GM12878 (cell line): ENCODE data around the gene MRPS9. TPM values are rescaled to one million over a fixed set of nuclear protein-coding genes. Genes with fewer than 3 reads are reported as not detected.

Experiments
- ATAC-seq: fragments of 200-7000 bp; cut with Tn5 transposase; 3 replicates; pipeline ENCODE4 v1.9.1; 2020; ENCODE audit warnings: mild to moderate bottlenecking, moderate library complexity
- BruUV-seq: library from RNA; stranded (reverse); fragments of 400-500 nt; replicated peaks from 2 replicates; lab custom pipeline; 2021; lab: Mats Ljungman, UMichigan
- CTCF ChIA-PET: fragments of 300-600 bp; sonication (Branson Sonifier 250); formaldehyde crosslinking; extraction: SDS; loops from one replicate; lab custom pipeline; 2021; ENCODE audit warnings: inconsistent platforms; lab: Yijun Ruan, JAX
- POLR2A ChIA-PET: fragments of 350-600 bp; formaldehyde crosslinking; extraction: SDS; loops from one replicate; lab custom pipeline; 2021; ENCODE audit warnings: inconsistent platforms; lab: Charles Lee
- RAD21 ChIA-PET: fragments of 300-600 bp; sonication (Branson Sonifier 250); formaldehyde crosslinking; loops from one replicate; lab custom pipeline; 2023; ENCODE audit warnings: antibody characterized with exemption; ENCODE audit not compliant: unreplicated experiment; lab: Charles Lee
- SMC1A ChIA-PET: fragments of 300-600 bp; sonication (Branson Sonifier 250); formaldehyde crosslinking; loops from one replicate; lab custom pipeline; 2023; ENCODE audit not compliant: unreplicated experiment, uncharacterized antibody; lab: Charles Lee
- DNase-seq: peaks from one replicate; pipeline ENCODE4 v3.0.0-alpha.2; 2011; ENCODE audit warnings: low read depth, low spot score
- FAIRE-seq: peaks from 3 replicates; lab custom pipeline; 2011; peaks lifted over from hg19 to GRCh38; lab: Jason Lieb, UNC
- H2AFZ ChIP-seq: 2 replicates; pipeline ENCODE4 v1.6.0; 2011; ENCODE audit warnings: low read depth, low read length, control low read depth; ENCODE audit not compliant: control insufficient read depth
- H3K27ac ChIP-seq: 2 replicates; pipeline ENCODE4 v1.5.1; 2011; ENCODE audit warnings: control low read depth; ENCODE audit not compliant: control insufficient read depth, insufficient read depth
- H3K27me3 ChIP-seq, 2 experiments: replicated peaks in 1 of 2; 2 replicates each; pipeline versions ENCODE4 v1.6.0 to v1.6.1; 2011; ENCODE audit warnings: low read length in 1 of 2; ENCODE audit not compliant: control insufficient read depth in 2 of 2, insufficient read depth in 2 of 2
- H3K36me3 ChIP-seq, 2 experiments: 2 replicates each; pipeline ENCODE4 v1.5.1; 2011; ENCODE audit warnings: low read length in 1 of 2; ENCODE audit not compliant: control insufficient read depth in 2 of 2, insufficient read depth in 2 of 2
- H3K4me1 ChIP-seq: 2 replicates; pipeline ENCODE4 v1.6.1; 2011; ENCODE audit warnings: mild to moderate bottlenecking, low read length, moderate library complexity, mixed read lengths; ENCODE audit not compliant: control insufficient read depth, insufficient read depth
- H3K4me2 ChIP-seq: 2 replicates; pipeline ENCODE4 v1.6.0; 2011; ENCODE audit warnings: control low read depth; ENCODE audit not compliant: control insufficient read depth, insufficient read depth
- H3K4me3 ChIP-seq: fragments of 200-600 bp; sonication (generic); 2 replicates; pipeline ENCODE4 v1.5.1; 2016
- H3K79me2 ChIP-seq: 2 replicates; pipeline ENCODE4 v1.6.0; 2011; ENCODE audit warnings: low read length; ENCODE audit not compliant: control insufficient read depth, insufficient read depth
- H3K9ac ChIP-seq: 2 replicates; pipeline ENCODE4 v1.8.0; 2011; ENCODE audit warnings: low read length, control low read depth, mixed read lengths; ENCODE audit not compliant: control insufficient read depth, insufficient read depth
- H3K9me3 ChIP-seq: replicated peaks from 3 replicates; pipeline ENCODE4 v1.5.1; 2011; ENCODE audit warnings: mild to moderate bottlenecking, low read length; ENCODE audit not compliant: control insufficient read depth, insufficient read depth
- H4K20me1 ChIP-seq: 2 replicates; pipeline ENCODE4 v1.6.0; 2011; ENCODE audit not compliant: control insufficient read depth, insufficient read depth
- CBFB ChIP-seq: IDR thresholded peaks from 2 replicates; pipeline ENCODE4 v1.6.1; 2016; ENCODE audit warnings: antibody characterized with exemption, low read depth
- GATAD2B ChIP-seq: fragments of 450-650 bp; conservative IDR thresholded peaks from 2 replicates; pipeline ENCODE4 v1.6.1; 2017; ENCODE audit warnings: low read depth, mild to moderate bottlenecking, moderate library complexity
- IKZF1 ChIP-seq: fragments of 450-650 bp; conservative IDR thresholded peaks from 2 replicates; pipeline ENCODE4 v1.6.1; 2017; ENCODE audit warnings: antibody characterized with exemption, mild to moderate bottlenecking
- KAT2A ChIP-seq: conservative IDR thresholded peaks from 2 replicates; pipeline ENCODE4 v1.6.1; 2011; ENCODE audit warnings: low read depth, low read length; ENCODE audit not compliant: control insufficient read depth
- KLF5 ChIP-seq: fragments of 450-650 bp; IDR thresholded peaks from 2 replicates; pipeline ENCODE4 v1.6.1; 2014; ENCODE audit warnings: mild to moderate bottlenecking; ENCODE audit not compliant: partially characterized antibody
- MEF2B ChIP-seq: fragments of 450-650 bp; IDR thresholded peaks from 2 replicates; pipeline ENCODE4 v1.6.1; 2018; ENCODE audit warnings: mild to moderate bottlenecking, moderate library complexity; ENCODE audit not compliant: partially characterized antibody, poor library complexity, severe bottlenecking
- NFYB ChIP-seq: IDR thresholded peaks from 2 replicates; pipeline ENCODE4 v1.6.1; 2011; ENCODE audit warnings: low read depth, mild to moderate bottlenecking, low read length, improper control_type of control experiment, moderate library complexity; ENCODE audit not compliant: insufficient read depth
- POLR2AphosphoS2 ChIP-seq: IDR thresholded peaks from 2 replicates; pipeline ENCODE4 v1.6.1; 2011; ENCODE audit warnings: low read depth, mild to moderate bottlenecking, low read length, improper control_type of control experiment, moderate library complexity
- RB1 ChIP-seq: fragments of 450-650 bp; formaldehyde crosslinking; IDR thresholded peaks from 2 replicates; pipeline ENCODE4 v1.6.1; 2017; ENCODE audit warnings: mild to moderate bottlenecking, borderline replicate concordance
- SUZ12 ChIP-seq: fragments of 200-600 bp; sonication (generic); IDR thresholded peaks from one replicate; pipeline ENCODE4 v1.6.1; 2018; ENCODE audit warnings: antibody characterized with exemption, mild to moderate bottlenecking; ENCODE audit not compliant: unreplicated experiment
- TAF1 ChIP-seq: IDR thresholded peaks from 2 replicates; pipeline ENCODE4 v1.6.1; 2011; ENCODE audit warnings: mild to moderate bottlenecking, low read depth, low read length, borderline replicate concordance
- WGBS: methylation state at CpG from one replicate; pipeline ENCODE4 v1.1.6; 2016; ENCODE audit warnings: low lambda C conversion rate; ENCODE audit not compliant: insufficient replicate concordance, insufficient coverage; ENCODE audit errors: missing lambda C conversion rate; 5-methylcytosine and 5-hydroxymethylcytosine counted together
- in situ Hi-C: fragments of 300-500 bp; cut with MboI; formaldehyde crosslinking; loops from 9 replicates; pipeline ENCODE4 v1.14.3; 2018; ENCODE audit warnings: mixed read lengths
- intact Hi-C: fragments of 100-400 bp; cut with micrococcal nuclease; formaldehyde crosslinking; loops from one replicate; pipeline ENCODE4 v1.14.2; 2022; ENCODE audit not compliant: unreplicated experiment
- polyA plus RNA-seq, 11 experiments: library from polyadenylated mRNA; depleted of rRNA in 4 of 11; unstranded in 6 of 11; stranded (reverse) in 5 of 11; fragments of >200 nt; fragmentation: Nextera tagmentation in 4 of 11; fragmentation: Illumina TruSeq in 1 of 11; extraction: Ambion mirVana in 4 of 11; extraction: Trizol in 1 of 11; gene quantifications; 1 replicate in 1 of 11; 2 replicates in 10 of 11; pipeline versions ENCODE4 v1.2.1 to v1.2.3, GENCODE V29; 2011 to 2016; ENCODE audit warnings: inconsistent platforms in 2 of 11, missing spikeins in 2 of 11, low read depth in 1 of 11
- total RNA-seq, 4 experiments: library from RNA; depleted of rRNA in 3 of 4; stranded (reverse); fragments of >200 nt in 3 of 4; fragmentation: Illumina TruSeq in 1 of 4; extraction: Trizol in 1 of 4; gene quantifications; 2 replicates each; pipeline versions ENCODE4 v1.2.1 to v1.2.3, GENCODE V29; 2013 to 2021
- TF ChIP-seq, protein P1 (sequence below): fragments of 450-650 bp; IDR thresholded peaks from 2 replicates; pipeline ENCODE4 v1.6.1; 2018; ENCODE audit warnings: borderline replicate concordance, mild to moderate bottlenecking; ENCODE audit not compliant: partially characterized antibody
- TF ChIP-seq, protein P2 (sequence below): fragments of 450-650 bp; IDR thresholded peaks from 2 replicates; pipeline ENCODE4 v1.6.1; 2018; ENCODE audit warnings: mild to moderate bottlenecking, low read depth, moderate library complexity; ENCODE audit not compliant: partially characterized antibody

Gene MRPS9
- total and polyA plus RNA-seq, 10 of the 15 experiments (the other 5 are each of a cell fraction or from before 2014, with no cell fraction given): 39.1 to 111 (median 63.4) TPM

DNA sequence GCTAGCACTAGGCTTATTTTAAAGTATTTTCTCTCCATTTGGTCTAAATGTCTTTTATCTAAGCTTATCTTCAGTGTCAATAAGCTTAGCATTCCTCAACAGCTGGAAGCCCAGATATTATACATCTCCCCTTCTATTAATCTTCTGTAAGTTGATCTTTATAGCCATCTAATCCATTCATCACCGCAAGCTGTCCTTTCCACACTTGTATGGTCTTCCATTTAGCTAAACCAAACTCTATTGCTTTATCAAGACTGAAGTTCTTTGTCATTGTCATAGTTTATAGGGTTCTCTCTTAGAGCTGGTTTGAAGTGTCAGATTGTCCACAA, 102.3 kb downstream of the MRPS9 start:
- 0% methylated on average over 1 of the region's 1 CpG for WGBS
- Histone ChIP-seq H3K27me3 (peaks cover 0 to 4% of the 10 kb centered on the region in 2 experiments; a peak in 3 of 4 replicates), H3K79me2 (no peaks in the 10 kb centered on the region), H3K9me3 (no peaks in the 10 kb centered on the region), H3K4me3 (no peak overlapping the region), H2AFZ (no peak overlapping the region), H3K4me1 (0 out of 2 replicates have a peak, but pooled peaks cover 3% of the 10 kb centered on the region), H3K4me2 (no peak overlapping the region), H3K27ac (no peak overlapping the region), H3K9ac (no peak overlapping the region), H4K20me1 (no peaks in the 10 kb centered on the region), H3K36me3 (no peaks in the 10 kb centered on the region)
- SMC1A ChIA-PET: interaction anchor here (2.0 kb wide), 1 partner anchor 11 kb away, joined by 4 read pairs; no protein-coding TSS in a partner anchor
- in situ Hi-C loops: no loop called here
- ATAC-seq (no peak), DNase-seq (no peak), FAIRE-seq (no peak)
- RAD21 ChIA-PET: no interaction called here
- BruUV-seq: no TSS peak
- CTCF ChIA-PET: no interaction called here
- TF ChIP-seq, protein P1, sequence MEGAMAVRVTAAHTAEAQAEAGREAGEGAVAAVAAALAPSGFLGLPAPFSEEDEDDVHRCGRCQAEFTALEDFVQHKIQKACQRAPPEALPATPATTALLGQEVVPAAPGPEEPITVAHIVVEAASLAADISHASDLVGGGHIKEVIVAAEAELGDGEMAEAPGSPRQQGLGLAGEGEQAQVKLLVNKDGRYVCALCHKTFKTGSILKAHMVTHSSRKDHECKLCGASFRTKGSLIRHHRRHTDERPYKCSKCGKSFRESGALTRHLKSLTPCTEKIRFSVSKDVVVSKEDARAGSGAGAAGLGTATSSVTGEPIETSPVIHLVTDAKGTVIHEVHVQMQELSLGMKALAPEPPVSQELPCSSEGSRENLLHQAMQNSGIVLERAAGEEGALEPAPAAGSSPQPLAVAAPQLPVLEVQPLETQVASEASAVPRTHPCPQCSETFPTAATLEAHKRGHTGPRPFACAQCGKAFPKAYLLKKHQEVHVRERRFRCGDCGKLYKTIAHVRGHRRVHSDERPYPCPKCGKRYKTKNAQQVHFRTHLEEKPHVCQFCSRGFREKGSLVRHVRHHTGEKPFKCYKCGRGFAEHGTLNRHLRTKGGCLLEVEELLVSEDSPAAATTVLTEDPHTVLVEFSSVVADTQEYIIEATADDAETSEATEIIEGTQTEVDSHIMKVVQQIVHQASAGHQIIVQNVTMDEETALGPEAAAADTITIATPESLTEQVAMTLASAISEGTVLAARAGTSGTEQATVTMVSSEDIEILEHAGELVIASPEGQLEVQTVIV: no peak
- TF ChIP-seq, protein P2, sequence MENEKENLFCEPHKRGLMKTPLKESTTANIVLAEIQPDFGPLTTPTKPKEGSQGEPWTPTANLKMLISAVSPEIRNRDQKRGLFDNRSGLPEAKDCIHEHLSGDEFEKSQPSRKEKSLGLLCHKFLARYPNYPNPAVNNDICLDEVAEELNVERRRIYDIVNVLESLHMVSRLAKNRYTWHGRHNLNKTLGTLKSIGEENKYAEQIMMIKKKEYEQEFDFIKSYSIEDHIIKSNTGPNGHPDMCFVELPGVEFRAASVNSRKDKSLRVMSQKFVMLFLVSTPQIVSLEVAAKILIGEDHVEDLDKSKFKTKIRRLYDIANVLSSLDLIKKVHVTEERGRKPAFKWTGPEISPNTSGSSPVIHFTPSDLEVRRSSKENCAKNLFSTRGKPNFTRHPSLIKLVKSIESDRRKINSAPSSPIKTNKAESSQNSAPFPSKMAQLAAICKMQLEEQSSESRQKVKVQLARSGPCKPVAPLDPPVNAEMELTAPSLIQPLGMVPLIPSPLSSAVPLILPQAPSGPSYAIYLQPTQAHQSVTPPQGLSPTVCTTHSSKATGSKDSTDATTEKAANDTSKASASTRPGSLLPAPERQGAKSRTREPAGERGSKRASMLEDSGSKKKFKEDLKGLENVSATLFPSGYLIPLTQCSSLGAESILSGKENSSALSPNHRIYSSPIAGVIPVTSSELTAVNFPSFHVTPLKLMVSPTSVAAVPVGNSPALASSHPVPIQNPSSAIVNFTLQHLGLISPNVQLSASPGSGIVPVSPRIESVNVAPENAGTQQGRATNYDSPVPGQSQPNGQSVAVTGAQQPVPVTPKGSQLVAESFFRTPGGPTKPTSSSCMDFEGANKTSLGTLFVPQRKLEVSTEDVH: no peak
- TF ChIP-seq NFYB (no peak), KAT2A (no peak), CBFB (no peak), GATAD2B (no peak), KLF5 (no peak), TAF1 (no peak), MEF2B (no peak), POLR2AphosphoS2 (no peak), IKZF1 (no peak), RB1 (no peak), SUZ12 (no peak)
- POLR2A ChIA-PET: no interaction called here
- intact Hi-C loops: no loop called here
